Endothelial cell of umbilical vein (primary cell): Measurements from ENCODE around the gene GLP2R. TPM values are rescaled to one million over a fixed set of nuclear protein-coding genes. Genes with fewer than 3 reads are reported as not detected.

Experiments used
- BruUV-seq: library from RNA; stranded (reverse); fragments of 400-500 nt; replicated peaks from 2 replicates; lab custom pipeline; 2021; lab: Mats Ljungman, UMichigan
- CTCF ChIA-PET: fragments of 300-600, 350-600 bp; sonication (Branson Sonifier 250); formaldehyde crosslinking; loops from one replicate; lab custom pipeline; 2021; ENCODE audit warnings: antibody characterized with exemption, inconsistent platforms; lab: Charles Lee
- POLR2A ChIA-PET: fragments of 300-600, 350-600 bp; sonication (Branson Sonifier 250); formaldehyde crosslinking; loops from one replicate; lab custom pipeline; 2021; ENCODE audit warnings: antibody characterized with exemption, inconsistent platforms; lab: Charles Lee
- DNase-seq: peaks from one replicate; pipeline ENCODE4 v3.0.0-alpha.2; 2011; ENCODE audit warnings: low read depth, low spot score
- FAIRE-seq: peaks from 2 replicates; lab custom pipeline; 2011; peaks lifted over from hg19 to GRCh38; lab: Jason Lieb, UNC
- H2AFZ ChIP-seq: 2 replicates; pipeline ENCODE4 v1.6.0; 2012; ENCODE audit warnings: low read depth, low read length, control low read depth, inconsistent platforms
- H3K27ac ChIP-seq: 2 replicates; pipeline ENCODE4 v1.5.1; 2011; ENCODE audit warnings: low read depth, mild to moderate bottlenecking, control low read depth, low read length, moderate library complexity; ENCODE audit not compliant: insufficient read depth
- H3K27me3 ChIP-seq, 2 experiments: 2 replicates each; pipeline versions ENCODE4 v1.6.0 to v1.6.1; 2011; ENCODE audit warnings: low read length in 2 of 2, mixed read lengths in 1 of 2; ENCODE audit not compliant: control insufficient read depth in 2 of 2, insufficient read depth in 2 of 2
- H3K36me3 ChIP-seq, 2 experiments: 2 replicates in 1 of 2; 3 replicates in 1 of 2; pipeline ENCODE4 v1.5.1; 2011; ENCODE audit warnings: low read length in 2 of 2, mild to moderate bottlenecking in 1 of 2, moderate library complexity in 1 of 2; ENCODE audit not compliant: control insufficient read depth in 2 of 2, insufficient read depth in 2 of 2; ENCODE audit errors: extremely low read depth in 1 of 2
- H3K4me1 ChIP-seq: 3 replicates; pipeline ENCODE4 v1.5.1; 2011; ENCODE audit warnings: mild to moderate bottlenecking, low read length; ENCODE audit not compliant: control insufficient read depth, insufficient read depth; ENCODE audit errors: extremely low read depth
- H3K4me2 ChIP-seq: 2 replicates; pipeline ENCODE4 v1.6.1; 2011; ENCODE audit warnings: low read length, control low read depth, mixed read lengths; ENCODE audit not compliant: insufficient read depth
- H3K4me3 ChIP-seq, 3 experiments: fragments of 200-600 bp in 1 of 3; sonication (generic), shearing (Covaris generic) in 1 of 3; replicated peaks in 1 of 3; 2 replicates each; pipeline ENCODE4 v1.5.1; 2011 to 2016; ENCODE audit warnings: control low read depth in 3 of 3, low read length in 3 of 3, mild to moderate bottlenecking in 2 of 3, inconsistent platforms in 1 of 3, low read depth in 1 of 3, moderate library complexity in 1 of 3; ENCODE audit not compliant: insufficient read depth in 1 of 3
- H3K79me2 ChIP-seq: 2 replicates; pipeline ENCODE4 v1.6.0; 2012; ENCODE audit warnings: low read length, inconsistent platforms; ENCODE audit not compliant: control insufficient read depth, insufficient read depth
- H3K9ac ChIP-seq: replicated peaks from 2 replicates; pipeline ENCODE3; 2011; ENCODE audit warnings: low read length, control low read depth; ENCODE audit not compliant: insufficient read depth; ENCODE audit errors: extremely low read depth
- H3K9me1 ChIP-seq: replicated peaks from 3 replicates; pipeline ENCODE4 v1.6.0; 2011; ENCODE audit warnings: mild to moderate bottlenecking, low read length; ENCODE audit not compliant: control insufficient read depth, insufficient read depth; ENCODE audit errors: extremely low read depth
- H3K9me3 ChIP-seq: replicated peaks from 2 replicates; pipeline ENCODE4 v1.5.1; 2012; ENCODE audit warnings: low read length, inconsistent platforms; ENCODE audit not compliant: control insufficient read depth, insufficient read depth
- H4K20me1 ChIP-seq: replicated peaks from 2 replicates; pipeline ENCODE3; 2011; ENCODE audit warnings: mild to moderate bottlenecking, low read length; ENCODE audit not compliant: control insufficient read depth, insufficient read depth; ENCODE audit errors: extremely low read depth
- EZH2 ChIP-seq: IDR thresholded peaks from 2 replicates; pipeline ENCODE4 v1.6.1; 2012; ENCODE audit warnings: borderline replicate concordance, low read depth, mild to moderate bottlenecking, moderate library complexity, low read length, inconsistent platforms; ENCODE audit not compliant: severe bottlenecking
- FOS ChIP-seq: IDR thresholded peaks from 2 replicates; pipeline ENCODE4 v1.6.1; 2011; ENCODE audit warnings: mild to moderate bottlenecking, low read length, moderate library complexity, borderline replicate concordance; ENCODE audit not compliant: insufficient read depth
- GATA2 ChIP-seq: IDR thresholded peaks from 2 replicates; pipeline ENCODE4 v1.7.0; 2011; ENCODE audit warnings: low read depth, mild to moderate bottlenecking, moderate library complexity, mixed read lengths, low read length; ENCODE audit not compliant: insufficient read length, insufficient read depth
- JUN ChIP-seq: IDR thresholded peaks from 2 replicates; pipeline ENCODE4 v1.6.1; 2011; ENCODE audit warnings: borderline replicate concordance, low read depth; ENCODE audit not compliant: insufficient read length, insufficient read depth
- MYC ChIP-seq: IDR thresholded peaks from one replicate; pipeline ENCODE4 v1.6.1; 2011; ENCODE audit warnings: mild to moderate bottlenecking, low read depth, low read length
- POLR2A ChIP-seq: IDR thresholded peaks from 2 replicates; pipeline ENCODE4 v1.6.1; 2012; ENCODE audit warnings: low read depth, mild to moderate bottlenecking, control low read depth, low read length
- POLR2AphosphoS5 ChIP-seq: IDR thresholded peaks from 2 replicates; pipeline ENCODE4 v1.6.1; 2012; ENCODE audit warnings: low read depth, mild to moderate bottlenecking, control low read depth, low read length, moderate library complexity; ENCODE audit not compliant: insufficient read depth
- dilution Hi-C: fragments of 300-500 bp; cut with MboI; formaldehyde crosslinking; loops from one replicate; pipeline ENCODE4 v1.15.0; 2019; ENCODE audit warnings: low sequenced_read_pairs; ENCODE audit not compliant: extremely low pct_ligation_motif_present
- intact Hi-C: fragments of 100-400 bp; cut with micrococcal nuclease; formaldehyde crosslinking; loops from one replicate; pipeline ENCODE4 v1.10.0; 2022
- polyA plus RNA-seq, 4 experiments: library from polyadenylated mRNA; depleted of rRNA in 3 of 4; stranded (reverse) in 3 of 4; unstranded in 1 of 4; fragments of >200 nt; gene quantifications; 2 replicates each; pipeline versions ENCODE4 v1.2.1 to v1.2.3, GENCODE V29; 2011 to 2012; ENCODE audit warnings: missing spikeins in 1 of 4
- total RNA-seq: library from RNA; stranded (reverse); gene quantifications from 2 replicates; pipeline ENCODE4 v1.2.3, GENCODE V29; 2021
- TF ChIP-seq, protein P1 (sequence below), 2 donors: IDR thresholded peaks; 1 replicate in 1 of 2; 2 replicates in 1 of 2; pipeline ENCODE4 v1.5.1; 2011; ENCODE audit warnings: low read length in 2 of 2, mild to moderate bottlenecking in 2 of 2, moderate library complexity in 2 of 2, control low read depth in 1 of 2, inconsistent platforms in 1 of 2, low read depth in 1 of 2; ENCODE audit not compliant: insufficient read depth in 1 of 2; ENCODE audit errors: extremely low read depth in 1 of 2
- TF ChIP-seq, protein P2 (sequence below): IDR thresholded peaks from 2 replicates; pipeline ENCODE4 v1.6.1; 2011; ENCODE audit not compliant: insufficient read depth, insufficient read length

Gene GLP2R
- total and polyA plus RNA-seq, 2 donors (not counting 3 experiments of a cell fraction or from before 2014, with no cell fraction given), result not detected

DNA sequence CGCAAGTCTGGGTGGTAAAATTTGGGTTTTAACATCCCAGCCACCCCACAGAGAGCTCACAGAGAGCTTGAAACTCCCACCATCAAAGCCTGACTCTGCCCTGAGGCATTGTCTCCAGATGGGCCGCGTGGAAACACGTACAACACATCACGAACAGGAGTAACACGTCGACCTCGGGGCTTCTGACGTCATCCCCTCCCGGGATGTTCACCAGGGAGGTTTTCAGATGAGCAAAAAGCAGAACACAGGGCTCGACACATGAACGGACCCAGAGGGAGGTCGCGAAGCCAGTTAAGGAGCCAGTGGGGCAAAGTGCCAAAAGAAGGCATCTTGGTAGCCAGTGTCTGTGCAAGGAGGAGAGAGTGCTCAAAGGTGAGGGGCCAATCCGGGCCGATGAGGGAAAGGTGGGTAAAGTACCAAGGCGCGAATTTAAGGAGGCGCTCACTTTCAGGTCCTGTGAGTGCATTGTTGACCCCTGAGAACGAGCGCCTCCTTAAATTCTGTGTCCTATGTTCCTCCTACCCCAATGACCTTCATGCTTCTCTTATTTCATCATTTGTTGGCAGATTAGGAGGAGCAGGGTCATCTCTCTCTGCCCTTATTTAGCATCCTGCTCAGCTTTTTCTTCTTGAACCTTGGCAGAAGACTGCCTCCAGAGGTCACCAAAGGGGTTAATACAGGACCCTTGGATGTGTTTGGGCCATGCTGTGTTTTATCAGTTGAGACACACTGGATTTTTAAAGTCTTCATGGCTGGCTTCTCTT is 73.7 kb downstream of the GLP2R start:
- CTCF ChIA-PET, result no interaction called here
- dilution Hi-C loops, result no loop called here
- Histone ChIP-seq H2AFZ (no peak overlapping the region), H3K4me3 (no peak overlapping the region), H3K27ac (no peak overlapping the region), H3K4me1 (no peaks in the 10 kb centered on the region), H3K27me3 (no peaks in the 10 kb centered on the region), H3K4me2 (no peak overlapping the region), H3K9ac (no peak overlapping the region), H3K9me3 (peaks cover 8% of the 10 kb centered on the region), H3K36me3 (no peaks in the 10 kb centered on the region), H3K79me2 (no peaks in the 10 kb centered on the region), H4K20me1 (no peaks in the 10 kb centered on the region), H3K9me1 (no peaks in the 10 kb centered on the region)
- no TSS peak for BruUV-seq
- DNase-seq (no peak), FAIRE-seq (no peak)
- intact Hi-C loops, result no loop called here
- POLR2A ChIA-PET, result no interaction called here
- TF ChIP-seq POLR2A (no peak), JUN (no peak), EZH2 (no peak), GATA2 (no peak), MYC (no peak), FOS (no peak), POLR2AphosphoS5 (no peak)
- TF ChIP-seq, protein P1, sequence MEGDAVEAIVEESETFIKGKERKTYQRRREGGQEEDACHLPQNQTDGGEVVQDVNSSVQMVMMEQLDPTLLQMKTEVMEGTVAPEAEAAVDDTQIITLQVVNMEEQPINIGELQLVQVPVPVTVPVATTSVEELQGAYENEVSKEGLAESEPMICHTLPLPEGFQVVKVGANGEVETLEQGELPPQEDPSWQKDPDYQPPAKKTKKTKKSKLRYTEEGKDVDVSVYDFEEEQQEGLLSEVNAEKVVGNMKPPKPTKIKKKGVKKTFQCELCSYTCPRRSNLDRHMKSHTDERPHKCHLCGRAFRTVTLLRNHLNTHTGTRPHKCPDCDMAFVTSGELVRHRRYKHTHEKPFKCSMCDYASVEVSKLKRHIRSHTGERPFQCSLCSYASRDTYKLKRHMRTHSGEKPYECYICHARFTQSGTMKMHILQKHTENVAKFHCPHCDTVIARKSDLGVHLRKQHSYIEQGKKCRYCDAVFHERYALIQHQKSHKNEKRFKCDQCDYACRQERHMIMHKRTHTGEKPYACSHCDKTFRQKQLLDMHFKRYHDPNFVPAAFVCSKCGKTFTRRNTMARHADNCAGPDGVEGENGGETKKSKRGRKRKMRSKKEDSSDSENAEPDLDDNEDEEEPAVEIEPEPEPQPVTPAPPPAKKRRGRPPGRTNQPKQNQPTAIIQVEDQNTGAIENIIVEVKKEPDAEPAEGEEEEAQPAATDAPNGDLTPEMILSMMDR (IDR thresholded peaks at IDR 0.05; ENCODE audit: extremely low read depth in 1 of 2, insufficient read depth in 1 of 2, low read depth in 1 of 2, low read length in 2 of 2), result no peak
- TF ChIP-seq, protein P2, sequence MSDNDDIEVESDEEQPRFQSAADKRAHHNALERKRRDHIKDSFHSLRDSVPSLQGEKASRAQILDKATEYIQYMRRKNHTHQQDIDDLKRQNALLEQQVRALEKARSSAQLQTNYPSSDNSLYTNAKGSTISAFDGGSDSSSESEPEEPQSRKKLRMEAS, result no peak
